CD4-positive, alpha-beta T cell treated with Interleukin-17A for 4 hours (primary cell): ENCODE results near the gene SRGAP2C.

Experiments used
- DNase-seq: peaks from one replicate; pipeline ENCODE4 v3.0.0-alpha.2; 2020; ENCODE audit warnings: mixed read lengths

SRGAP2C gene

DNA sequence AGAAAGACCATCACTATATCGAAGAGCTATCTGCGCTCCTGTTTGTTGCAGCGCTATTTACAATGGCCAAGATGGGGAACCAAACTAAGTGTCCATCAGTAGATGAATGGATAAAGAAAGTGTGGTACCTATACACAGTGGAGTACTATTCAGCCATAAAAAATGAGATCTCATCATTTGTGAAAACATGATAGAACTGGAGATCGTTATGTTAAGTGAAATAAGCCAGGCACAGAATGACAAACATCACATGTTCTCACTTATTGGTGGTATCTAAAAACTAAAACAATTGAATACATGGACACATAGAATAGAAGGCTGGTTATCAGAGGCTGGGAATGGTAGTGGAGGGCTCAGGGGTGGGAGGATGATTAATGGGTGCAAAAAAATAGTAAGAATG lies 256.2 kb downstream of the SRGAP2C start:
- DNase-seq, result no peak
